ENCODE results near the gene ASB2.

ASB2 gene

GRCh38 chr14:93976477-93977057 lies at the start of gene ASB2:
Gene ASB2 (minus strand): TSS chr14:93976570. CDS start chr14:93964539, 12,031 bp downstream.
- DNase-seq (ENCODE audit: low read depth) = no peak

DNA sequence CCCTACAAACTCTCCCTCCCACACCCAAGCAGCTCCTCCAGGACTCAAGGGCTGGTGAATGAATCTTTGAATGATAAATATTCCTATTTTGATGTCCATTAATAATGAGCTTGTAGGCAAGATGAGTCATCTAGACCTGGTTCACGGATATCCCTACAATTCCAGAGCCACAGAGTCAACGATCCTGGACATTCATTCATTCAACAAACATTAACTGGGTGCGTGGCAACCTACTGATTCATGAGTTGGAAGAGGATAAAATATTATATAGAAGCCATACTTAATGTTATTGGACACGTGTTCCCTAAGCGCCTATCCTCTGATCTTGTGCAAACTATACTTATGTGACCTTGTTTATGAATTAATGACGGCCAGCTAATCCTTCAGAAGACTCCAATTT lies 49.4 kb upstream of the ASB2 start:
- DNase-seq (ENCODE audit: low read depth) = no peak

GRCh38 chr14:94024549-94024948 lies 48.2 kb upstream of the ASB2 start:
- no peak for DNase-seq (ENCODE audit: low read depth)

DNA sequence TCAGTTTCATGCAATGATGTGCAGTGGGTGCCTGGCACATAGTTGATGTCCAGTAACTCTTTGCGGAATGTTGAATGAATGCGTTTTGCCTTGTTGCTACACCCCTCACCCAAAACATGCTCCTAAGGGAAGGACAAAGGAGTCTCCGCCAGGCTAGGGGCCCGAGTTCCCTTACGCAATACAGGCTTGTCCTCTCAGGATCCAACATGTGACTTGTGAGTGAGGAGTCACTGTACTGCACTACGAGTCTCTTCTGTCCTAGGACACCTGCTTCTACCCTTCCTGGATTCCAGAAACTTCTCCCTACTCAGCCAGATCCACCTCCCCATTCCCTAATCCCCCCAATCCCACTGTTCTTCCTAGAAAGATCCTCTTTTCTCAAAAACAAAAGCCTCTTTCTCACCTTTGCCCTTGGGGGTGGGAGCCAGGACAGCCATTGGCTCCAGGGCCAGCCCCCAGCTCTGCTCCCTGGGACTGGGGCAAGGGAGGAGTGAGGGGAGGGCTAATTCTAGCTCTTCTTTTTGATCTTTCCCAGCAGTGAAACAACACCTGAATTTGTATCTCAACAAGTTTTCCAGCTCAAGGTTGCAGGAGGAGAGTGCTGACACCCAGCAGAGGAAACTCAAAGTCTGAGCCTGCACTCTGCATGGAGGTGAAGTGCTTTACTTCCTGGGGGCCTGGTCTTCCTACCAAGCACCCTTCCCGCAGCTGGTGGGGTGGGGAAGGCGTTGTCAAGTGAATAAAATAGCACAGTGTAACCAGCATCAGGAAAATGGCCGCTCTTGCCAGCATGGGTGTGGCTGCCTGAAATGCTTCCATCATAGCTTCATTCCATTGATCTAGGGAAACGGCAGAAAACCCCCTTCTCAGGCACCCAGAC lies 46.4 kb upstream of the ASB2 start:
- DNase-seq (ENCODE audit: low read depth) = no peak

- no peak for DNase-seq (ENCODE audit: low read depth)
Measured at GRCh38 chr14:94021416-94022157, 45.2 kb upstream of the ASB2 start.

- DNase-seq (ENCODE audit: low read depth) = no peak
Measured at GRCh38 chr14:94021001-94021400, 44.6 kb upstream of the ASB2 start.

- no peak for DNase-seq (ENCODE audit: low read depth)
Measured at GRCh38 chr14:94020267-94020666, 43.9 kb upstream of the ASB2 start.

- DNase-seq (ENCODE audit: low read depth) = no peak
Measured at GRCh38 chr14:94019329-94019728, 43.0 kb upstream of the ASB2 start.

GRCh38 chr14:94018308-94018707 lies 41.9 kb upstream of the ASB2 start:
- no peak for DNase-seq (ENCODE audit: low read depth)

DNA sequence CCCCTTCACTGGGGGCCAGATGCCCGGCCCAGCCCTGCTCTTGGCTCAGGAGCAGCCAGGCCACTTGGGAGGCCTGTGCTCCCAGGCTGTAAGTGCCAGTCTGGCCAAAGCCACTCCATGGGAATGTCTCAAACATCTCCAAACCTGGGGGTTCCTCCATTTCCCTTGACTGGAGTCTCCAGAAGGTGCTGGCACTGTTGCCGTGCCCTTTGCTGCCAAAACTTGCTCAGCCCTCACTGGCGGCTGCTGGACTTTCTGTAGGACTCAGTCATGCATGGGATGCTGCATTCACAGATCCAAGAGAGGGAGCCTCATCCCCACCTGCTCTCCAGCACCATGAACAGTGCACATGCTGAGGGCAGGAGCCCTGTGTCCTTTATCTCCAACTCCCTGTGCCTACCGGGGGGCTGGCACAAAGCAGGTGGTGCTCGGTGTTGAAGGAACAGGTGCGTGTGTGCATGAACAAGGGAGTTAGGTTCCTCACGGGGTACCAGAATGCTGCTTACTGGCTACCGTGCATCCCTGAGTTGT lies 40.1 kb upstream of the ASB2 start:
- no peak for DNase-seq (ENCODE audit: low read depth)

GRCh38 chr14:94015223-94015622 lies 38.9 kb upstream of the ASB2 start:
- DNase-seq (ENCODE audit: low read depth) = no peak

- DNase-seq (ENCODE audit: low read depth) = no peak
Measured at GRCh38 chr14:94014382-94014781, 38.0 kb upstream of the ASB2 start.

DNA sequence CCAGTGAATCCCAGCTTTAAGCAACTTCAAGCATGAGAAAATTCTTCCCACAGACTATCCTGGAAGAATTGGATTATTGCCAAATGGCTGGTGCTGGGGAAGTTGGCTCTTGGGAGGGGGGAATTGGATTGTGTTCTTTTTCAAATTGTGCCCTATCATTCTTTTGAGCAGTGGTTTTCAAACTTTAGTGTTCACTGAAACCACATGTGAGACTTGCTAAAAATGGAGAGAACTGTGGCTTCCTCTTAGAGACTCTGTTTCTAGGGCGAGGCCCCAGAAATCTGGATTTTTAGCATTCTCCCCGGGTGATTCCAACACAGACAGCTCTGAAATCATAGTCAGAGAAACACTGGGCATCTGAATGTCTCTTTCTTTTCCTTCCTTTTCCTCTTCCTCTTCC lies 35.4 kb upstream of the ASB2 start:
- DNase-seq (ENCODE audit: low read depth) = no peak

DNA sequence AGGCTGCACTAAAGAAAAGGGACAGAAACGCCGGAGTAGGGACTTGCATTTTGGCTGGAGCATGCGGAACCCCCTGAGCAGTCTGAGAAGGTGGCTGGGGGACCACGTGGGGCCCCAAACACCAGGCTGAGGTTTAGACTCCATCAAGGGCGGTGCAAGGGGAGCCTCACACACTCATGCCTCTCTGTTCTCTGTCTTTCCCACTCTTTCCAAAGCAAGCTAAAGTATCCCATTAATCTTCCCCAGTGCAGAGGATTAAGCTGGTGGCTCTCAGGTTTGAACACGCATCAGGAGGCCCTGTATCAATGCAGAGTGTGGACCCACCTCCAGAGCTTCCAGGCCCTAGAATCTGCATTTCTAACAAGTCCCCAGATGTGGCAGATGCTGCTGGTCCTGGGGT lies 34.3 kb upstream of the ASB2 start:
- DNase-seq (ENCODE audit: low read depth) = no peak

- no peak for DNase-seq (ENCODE audit: low read depth)
Measured at GRCh38 chr14:94009767-94010166, 33.4 kb upstream of the ASB2 start.

- no peak for DNase-seq (ENCODE audit: low read depth)
Measured at GRCh38 chr14:94008234-94008633, 31.9 kb upstream of the ASB2 start.

GRCh38 chr14:94005324-94006073 lies 29.1 kb upstream of the ASB2 start:
- no peak for DNase-seq (ENCODE audit: low read depth)

- DNase-seq (ENCODE audit: low read depth) = no peak
Measured at GRCh38 chr14:94004015-94004414, 27.6 kb upstream of the ASB2 start.

DNA sequence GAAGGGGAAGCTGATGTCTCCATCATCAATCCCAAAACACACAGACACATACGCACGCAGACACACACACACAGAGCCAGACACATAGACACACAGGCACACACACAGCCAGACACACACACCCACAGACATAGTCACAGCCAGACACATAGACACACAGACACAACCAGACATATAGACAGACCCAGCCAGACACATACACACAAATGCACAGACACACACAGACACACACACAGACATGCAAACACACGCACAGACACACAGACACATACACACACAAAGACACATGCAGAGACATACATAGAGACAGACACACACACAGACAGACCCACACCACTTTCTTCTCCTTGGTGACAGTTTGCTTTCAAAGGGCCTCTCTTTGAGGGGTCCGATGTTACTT lies 27.0 kb upstream of the ASB2 start:
- DNase-seq (ENCODE audit: low read depth) = no peak

GRCh38 chr14:94001501-94002396 lies 25.4 kb upstream of the ASB2 start:
- DNase-seq (ENCODE audit: low read depth) = no peak

DNA sequence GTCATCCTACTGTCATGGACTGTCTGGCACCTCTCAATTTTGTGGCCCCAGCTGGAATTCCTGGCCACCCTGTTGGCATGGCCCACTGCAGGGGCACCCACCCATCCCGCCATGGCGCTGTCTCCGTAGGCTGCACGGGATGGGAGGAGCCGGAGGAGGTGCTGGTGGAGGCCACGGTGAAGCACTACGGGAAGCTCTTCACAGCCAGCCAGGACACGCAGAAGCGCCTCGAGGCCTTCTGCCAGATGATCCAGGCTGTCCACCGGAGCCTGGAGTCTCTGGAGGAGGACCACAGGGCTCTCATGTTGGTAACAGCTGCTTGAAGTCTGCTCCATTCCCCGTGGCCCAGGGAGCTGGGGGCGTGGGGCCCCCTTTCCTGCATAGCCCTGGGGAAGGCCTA lies 24.6 kb upstream of the ASB2 start:
- DNase-seq (ENCODE audit: low read depth) = no peak

All from stromal cell of bone marrow (primary cell).